ENCODE results near the gene BAIAP2. TPM values are rescaled to one million over a fixed set of nuclear protein-coding genes. Genes with fewer than 3 reads are reported as not detected.
"Not testable (repeated sequence)": the region's sequence is repeated elsewhere in the genome, so short reads cannot be mapped to it uniquely, and the experiment has no call there.

Gene BAIAP2
- total RNA-seq, 1 experiment from 2014 or later, result 13.1 TPM

GRCh38 chr17:81132770-81133723 lies 98.1 kb downstream of the BAIAP2 start:
- no peak for DNase-seq (ENCODE audit: extremely low read depth, low read depth)

GRCh38 chr17:81134064-81134781 lies 99.3 kb downstream of the BAIAP2 start:
- no peak for DNase-seq (ENCODE audit: extremely low read depth, low read depth)

GRCh38 chr17:81135505-81136278 lies 100.7 kb downstream of the BAIAP2 start:
- no peak for DNase-seq (ENCODE audit: extremely low read depth, low read depth)

GRCh38 chr17:81136366-81136765 lies 101.4 kb downstream of the BAIAP2 start:
- DNase-seq (ENCODE audit: extremely low read depth, low read depth), result no peak

GRCh38 chr17:81137248-81137647 lies 102.3 kb downstream of the BAIAP2 start:
- no peak for DNase-seq (ENCODE audit: extremely low read depth, low read depth)

- no peak for DNase-seq (ENCODE audit: extremely low read depth, low read depth)
Observed at GRCh38 chr17:81138083-81138482, 103.1 kb downstream of the BAIAP2 start.

GRCh38 chr17:81138500-81138899 lies 103.5 kb downstream of the BAIAP2 start:
- no peak for DNase-seq (ENCODE audit: extremely low read depth, low read depth)

- DNase-seq (ENCODE audit: extremely low read depth, low read depth), result no peak
Observed at GRCh38 chr17:81139428-81139827, 104.5 kb downstream of the BAIAP2 start.

GRCh38 chr17:81140018-81140417 lies 105.1 kb downstream of the BAIAP2 start:
- DNase-seq (ENCODE audit: extremely low read depth, low read depth), result no peak

GRCh38 chr17:81140695-81141094 lies 105.7 kb downstream of the BAIAP2 start:
- DNase-seq (ENCODE audit: extremely low read depth, low read depth), result no peak

GRCh38 chr17:81142301-81143199 lies 107.6 kb downstream of the BAIAP2 start:
- DNase-seq (ENCODE audit: extremely low read depth, low read depth), result peak; percentile 84

GRCh38 chr17:81143200-81143527 lies 108.2 kb downstream of the BAIAP2 start:
- no peak for DNase-seq (ENCODE audit: extremely low read depth, low read depth)

- no peak for DNase-seq (ENCODE audit: extremely low read depth, low read depth)
Observed at GRCh38 chr17:81143717-81144422, 108.9 kb downstream of the BAIAP2 start.

- no peak for DNase-seq (ENCODE audit: extremely low read depth, low read depth)
Observed at GRCh38 chr17:81144423-81144781, 109.5 kb downstream of the BAIAP2 start.

GRCh38 chr17:81146208-81146607 lies 111.3 kb downstream of the BAIAP2 start:
- not testable (repeated sequence) for DNase-seq (ENCODE audit: extremely low read depth, low read depth)

- DNase-seq (ENCODE audit: extremely low read depth, low read depth), result no peak
Observed at GRCh38 chr17:81147701-81148100, 112.8 kb downstream of the BAIAP2 start.

GRCh38 chr17:81148571-81148970 lies 113.6 kb downstream of the BAIAP2 start:
- no peak for DNase-seq (ENCODE audit: extremely low read depth, low read depth)

- no peak for DNase-seq (ENCODE audit: extremely low read depth, low read depth)
Observed at GRCh38 chr17:81148986-81149533, 114.1 kb downstream of the BAIAP2 start.

GRCh38 chr17:81150377-81151077 lies 115.6 kb downstream of the BAIAP2 start:
- DNase-seq (ENCODE audit: extremely low read depth, low read depth), result no peak
